GM23338 (cell line): ENCODE results near the gene SAP130. TPM values are rescaled to one million over a fixed set of nuclear protein-coding genes. Genes with fewer than 3 reads are reported as not detected.

Experiments used
- ATAC-seq: fragments of 200-7000 bp; cut with Tn5 transposase; 3 replicates; pipeline ENCODE4 v1.9.1; 2020
- DNase-seq: peaks from one replicate; pipeline ENCODE4 v3.0.0-alpha.2; 2015; ENCODE audit warnings: low spot score
- H2AFZ ChIP-seq: fragments of 200-600 bp; sonication (generic); 2 replicates; pipeline ENCODE4 v1.8.0; 2016; ENCODE audit warnings: antibody characterized with exemption, mild to moderate bottlenecking, moderate library complexity
- H3F3A ChIP-seq: fragments of 200-600 bp; sonication (generic); replicated peaks from 2 replicates; pipeline ENCODE4 v1.8.0; 2017; ENCODE audit warnings: antibody characterized with exemption, mixed run types, low read depth
- H3K27ac ChIP-seq: fragments of 200-600 bp; sonication (generic); 2 replicates; pipeline ENCODE4 v1.6.1; 2016; ENCODE audit warnings: low read depth
- H3K27me3 ChIP-seq: fragments of 200-600 bp; sonication (generic); 2 replicates; pipeline ENCODE4 v1.8.0; 2016; ENCODE audit warnings: mild to moderate bottlenecking, mixed run types, moderate library complexity; ENCODE audit not compliant: insufficient read depth
- H3K36me3 ChIP-seq: fragments of 200-600 bp; sonication (generic); 2 replicates; pipeline ENCODE4 v1.8.0; 2016; ENCODE audit warnings: mild to moderate bottlenecking; ENCODE audit not compliant: insufficient read depth
- H3K4me1 ChIP-seq: fragments of 200-600 bp; sonication (generic); 2 replicates; pipeline ENCODE4 v1.8.0; 2016; ENCODE audit warnings: mild to moderate bottlenecking, moderate library complexity; ENCODE audit not compliant: insufficient read depth
- H3K4me2 ChIP-seq: fragments of 200-600 bp; sonication (generic); 2 replicates; pipeline ENCODE4 v1.7.1; 2017; ENCODE audit warnings: mixed run types
- H3K4me3 ChIP-seq: fragments of 200-600 bp; sonication (generic); 2 replicates; pipeline ENCODE4 v1.6.1; 2016; ENCODE audit warnings: mixed run types
- H3K79me2 ChIP-seq: fragments of 200-600 bp; sonication (generic); replicated peaks from 2 replicates; pipeline ENCODE4 v1.8.0; 2017; ENCODE audit warnings: mild to moderate bottlenecking; ENCODE audit not compliant: insufficient read depth
- H3K9me2 ChIP-seq: fragments of 200-600 bp; sonication (generic); 2 replicates; pipeline ENCODE4 v1.8.0; 2017; ENCODE audit not compliant: insufficient read depth
- H4K20me1 ChIP-seq: fragments of 200-600 bp; sonication (generic); replicated peaks from 2 replicates; pipeline ENCODE4 v1.8.0; 2017; ENCODE audit warnings: mild to moderate bottlenecking; ENCODE audit not compliant: insufficient read depth
- H3K27ac Mint-ChIP-seq: 2 replicates; pipeline ENCODE4 v1.8.0; 2020; ENCODE audit warnings: inconsistent platforms, mild to moderate bottlenecking, moderate library complexity, mixed read lengths
- H3K27me3 Mint-ChIP-seq: 3 replicates; pipeline ENCODE4 v1.8.0; 2022; ENCODE audit warnings: low read depth, mild to moderate bottlenecking, moderate library complexity, mixed read lengths, inconsistent platforms; ENCODE audit not compliant: insufficient read depth, poor library complexity
- H3K36me3 Mint-ChIP-seq: 3 replicates; pipeline ENCODE4 v1.8.0; 2021; ENCODE audit warnings: low read depth, mild to moderate bottlenecking, inconsistent platforms, moderate library complexity, mixed read lengths
- H3K4me1 Mint-ChIP-seq: 3 replicates; pipeline ENCODE4 v1.8.0; 2020; ENCODE audit warnings: mild to moderate bottlenecking, inconsistent platforms, mixed read lengths
- H3K4me3 Mint-ChIP-seq: 3 replicates; pipeline ENCODE4 v1.8.0; 2021; ENCODE audit warnings: moderate library complexity, mild to moderate bottlenecking, inconsistent platforms, mixed read lengths
- H3K9me3 Mint-ChIP-seq: 3 replicates; pipeline ENCODE4 v1.8.0; 2020; ENCODE audit warnings: moderate library complexity, mild to moderate bottlenecking, inconsistent platforms, mixed read lengths
- EZH2 ChIP-seq: fragments of 200-600 bp; sonication (generic); IDR thresholded peaks from one replicate; pipeline ENCODE4 v1.8.0; 2017; ENCODE audit warnings: antibody characterized with exemption, mild to moderate bottlenecking, low read depth; ENCODE audit not compliant: unreplicated experiment
- JUNB ChIP-seq: IDR thresholded peaks from one replicate; pipeline ENCODE4 v1.6.1; 2016; ENCODE audit warnings: antibody characterized with exemption; ENCODE audit not compliant: unreplicated experiment
- NANOG ChIP-seq: IDR thresholded peaks from 2 replicates; pipeline ENCODE4 v1.6.1; 2016; ENCODE audit warnings: antibody characterized with exemption, borderline replicate concordance
- POLR2AphosphoS5 ChIP-seq: IDR thresholded peaks from 2 replicates; pipeline ENCODE4 v1.6.1; 2016; ENCODE audit warnings: antibody characterized with exemption, low read depth
- ZNF114 ChIP-seq: fragments of 250-450 bp; sonication (Bioruptor Pico); IDR thresholded peaks from 2 replicates; pipeline ENCODE4 v1.5.0; 2020; ENCODE audit warnings: mild to moderate bottlenecking, moderate library complexity
- ZNF331 ChIP-seq: fragments of 250-450 bp; sonication (Bioruptor Pico); IDR thresholded peaks from 2 replicates; pipeline ENCODE4 v1.5.0; 2020; ENCODE audit warnings: low read depth, mild to moderate bottlenecking, moderate library complexity
- polyA plus RNA-seq: library from polyadenylated mRNA; unstranded; fragments of >200 nt; fragmentation: Nextera tagmentation; extraction: Ambion mirVana; gene quantifications from 2 replicates; pipeline ENCODE4 v1.2.1, GENCODE V29; 2016
- total RNA-seq: library from RNA; depleted of rRNA; stranded (reverse); fragments of >200 nt; shearing (Covaris generic); gene quantifications from 2 replicates; pipeline ENCODE4 v1.2.3, GENCODE V29; 2014
- TF ChIP-seq, protein P1 (sequence below): fragments of 250-450 bp; sonication (Bioruptor Pico); IDR thresholded peaks from 2 replicates; pipeline ENCODE4 v1.5.0; 2020; ENCODE audit warnings: mild to moderate bottlenecking, moderate library complexity
- TF ChIP-seq, protein P2 (sequence below): IDR thresholded peaks from 2 replicates; pipeline ENCODE4 v1.6.1; 2016; ENCODE audit warnings: antibody characterized with exemption

Gene SAP130
- total and polyA plus RNA-seq, 2 experiments from 2014 or later: 19.5 to 35.1 TPM

DNA sequence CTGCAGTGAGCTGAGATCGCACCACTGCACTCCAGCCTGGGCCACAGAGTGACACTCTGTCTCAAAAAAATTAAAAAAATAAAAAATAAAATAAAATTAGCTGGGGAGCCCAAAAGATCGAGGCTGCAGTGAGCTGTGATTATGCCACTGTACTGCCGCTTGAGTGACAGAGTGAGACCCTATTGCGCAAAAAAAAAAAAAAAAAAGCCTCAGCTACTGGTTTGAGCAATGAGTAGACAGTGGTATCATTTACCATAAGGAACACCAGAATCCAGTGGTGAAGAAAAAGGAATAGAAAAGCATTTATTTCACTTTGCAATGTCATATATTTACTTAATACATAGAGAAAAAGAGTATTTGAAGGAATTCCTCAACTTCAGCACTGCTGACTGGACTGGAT lies 3.0 kb downstream of the SAP130 start:
- Mint-ChIP-seq H3K36me3 (peaks cover 20% of the 10 kb centered on the region), H3K4me1 (peaks cover 7% of the 10 kb centered on the region), H3K4me3 (no peak overlapping the region), H3K9me3 (peaks cover 3% of the 10 kb centered on the region; the same call in 1 of the 3 replicates), H3K27me3 (peaks cover 12% of the 10 kb centered on the region), H3K27ac (no peak overlapping the region)
- Histone ChIP-seq H3K27me3 (peaks cover 8% of the 10 kb centered on the region; the same call in 1 of the 2 replicates), H3K79me2 (peaks cover 66% of the 10 kb centered on the region), H2AFZ (no peak overlapping the region), H3K4me3 (no peak overlapping the region), H4K20me1 (peaks cover 40% of the 10 kb centered on the region), H3K9me2 (no peaks in the 10 kb centered on the region), H3F3A (no peaks in the 10 kb centered on the region; the same call in 1 of the 2 replicates), H3K36me3 (peaks cover 15% of the 10 kb centered on the region), H3K4me2 (no peak overlapping the region), H3K27ac (no peak overlapping the region), H3K4me1 (peaks cover 11% of the 10 kb centered on the region)
- TF ChIP-seq EZH2 (no peak), ZNF114 (CRISPR knock-in tag) (no peak), POLR2AphosphoS5 (no peak)
- TF ChIP-seq, protein P1, sequence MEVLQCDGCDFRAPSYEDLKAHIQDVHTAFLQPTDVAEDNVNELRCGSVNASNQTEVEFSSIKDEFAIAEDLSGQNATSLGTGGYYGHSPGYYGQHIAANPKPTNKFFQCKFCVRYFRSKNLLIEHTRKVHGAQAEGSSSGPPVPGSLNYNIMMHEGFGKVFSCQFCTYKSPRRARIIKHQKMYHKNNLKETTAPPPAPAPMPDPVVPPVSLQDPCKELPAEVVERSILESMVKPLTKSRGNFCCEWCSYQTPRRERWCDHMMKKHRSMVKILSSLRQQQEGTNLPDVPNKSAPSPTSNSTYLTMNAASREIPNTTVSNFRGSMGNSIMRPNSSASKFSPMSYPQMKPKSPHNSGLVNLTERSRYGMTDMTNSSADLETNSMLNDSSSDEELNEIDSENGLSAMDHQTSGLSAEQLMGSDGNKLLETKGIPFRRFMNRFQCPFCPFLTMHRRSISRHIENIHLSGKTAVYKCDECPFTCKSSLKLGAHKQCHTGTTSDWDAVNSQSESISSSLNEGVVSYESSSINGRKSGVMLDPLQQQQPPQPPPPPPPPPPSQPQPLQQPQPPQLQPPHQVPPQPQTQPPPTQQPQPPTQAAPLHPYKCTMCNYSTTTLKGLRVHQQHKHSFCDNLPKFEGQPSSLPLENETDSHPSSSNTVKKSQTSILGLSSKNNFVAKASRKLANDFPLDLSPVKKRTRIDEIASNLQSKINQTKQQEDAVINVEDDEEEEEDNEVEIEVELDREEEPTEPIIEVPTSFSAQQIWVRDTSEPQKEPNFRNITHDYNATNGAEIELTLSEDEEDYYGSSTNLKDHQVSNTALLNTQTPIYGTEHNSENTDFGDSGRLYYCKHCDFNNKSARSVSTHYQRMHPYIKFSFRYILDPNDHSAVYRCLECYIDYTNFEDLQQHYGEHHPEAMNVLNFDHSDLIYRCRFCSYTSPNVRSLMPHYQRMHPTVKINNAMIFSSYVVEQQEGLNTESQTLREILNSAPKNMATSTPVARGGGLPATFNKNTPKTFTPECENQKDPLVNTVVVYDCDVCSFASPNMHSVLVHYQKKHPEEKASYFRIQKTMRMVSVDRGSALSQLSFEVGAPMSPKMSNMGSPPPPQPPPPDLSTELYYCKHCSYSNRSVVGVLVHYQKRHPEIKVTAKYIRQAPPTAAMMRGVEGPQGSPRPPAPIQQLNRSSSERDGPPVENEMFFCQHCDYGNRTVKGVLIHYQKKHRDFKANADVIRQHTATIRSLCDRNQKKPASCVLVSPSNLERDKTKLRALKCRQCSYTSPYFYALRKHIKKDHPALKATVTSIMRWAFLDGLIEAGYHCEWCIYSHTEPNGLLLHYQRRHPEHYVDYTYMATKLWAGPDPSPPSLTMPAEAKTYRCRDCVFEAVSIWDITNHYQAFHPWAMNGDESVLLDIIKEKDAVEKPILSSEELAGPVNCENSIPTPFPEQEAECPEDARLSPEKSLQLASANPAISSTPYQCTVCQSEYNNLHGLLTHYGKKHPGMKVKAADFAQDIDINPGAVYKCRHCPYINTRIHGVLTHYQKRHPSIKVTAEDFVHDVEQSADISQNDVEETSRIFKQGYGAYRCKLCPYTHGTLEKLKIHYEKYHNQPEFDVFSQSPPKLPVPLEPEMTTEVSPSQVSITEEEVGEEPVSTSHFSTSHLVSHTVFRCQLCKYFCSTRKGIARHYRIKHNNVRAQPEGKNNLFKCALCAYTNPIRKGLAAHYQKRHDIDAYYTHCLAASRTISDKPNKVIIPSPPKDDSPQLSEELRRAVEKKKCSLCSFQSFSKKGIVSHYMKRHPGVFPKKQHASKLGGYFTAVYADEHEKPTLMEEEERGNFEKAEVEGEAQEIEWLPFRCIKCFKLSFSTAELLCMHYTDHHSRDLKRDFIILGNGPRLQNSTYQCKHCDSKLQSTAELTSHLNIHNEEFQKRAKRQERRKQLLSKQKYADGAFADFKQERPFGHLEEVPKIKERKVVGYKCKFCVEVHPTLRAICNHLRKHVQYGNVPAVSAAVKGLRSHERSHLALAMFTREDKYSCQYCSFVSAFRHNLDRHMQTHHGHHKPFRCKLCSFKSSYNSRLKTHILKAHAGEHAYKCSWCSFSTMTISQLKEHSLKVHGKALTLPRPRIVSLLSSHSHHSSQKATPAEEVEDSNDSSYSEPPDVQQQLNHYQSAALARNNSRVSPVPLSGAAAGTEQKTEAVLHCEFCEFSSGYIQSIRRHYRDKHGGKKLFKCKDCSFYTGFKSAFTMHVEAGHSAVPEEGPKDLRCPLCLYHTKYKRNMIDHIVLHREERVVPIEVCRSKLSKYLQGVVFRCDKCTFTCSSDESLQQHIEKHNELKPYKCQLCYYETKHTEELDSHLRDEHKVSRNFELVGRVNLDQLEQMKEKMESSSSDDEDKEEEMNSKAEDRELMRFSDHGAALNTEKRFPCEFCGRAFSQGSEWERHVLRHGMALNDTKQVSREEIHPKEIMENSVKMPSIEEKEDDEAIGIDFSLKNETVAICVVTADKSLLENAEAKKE (CRISPR knock-in tag): no peak
- DNase-seq: no peak
- ATAC-seq: no peak

DNA sequence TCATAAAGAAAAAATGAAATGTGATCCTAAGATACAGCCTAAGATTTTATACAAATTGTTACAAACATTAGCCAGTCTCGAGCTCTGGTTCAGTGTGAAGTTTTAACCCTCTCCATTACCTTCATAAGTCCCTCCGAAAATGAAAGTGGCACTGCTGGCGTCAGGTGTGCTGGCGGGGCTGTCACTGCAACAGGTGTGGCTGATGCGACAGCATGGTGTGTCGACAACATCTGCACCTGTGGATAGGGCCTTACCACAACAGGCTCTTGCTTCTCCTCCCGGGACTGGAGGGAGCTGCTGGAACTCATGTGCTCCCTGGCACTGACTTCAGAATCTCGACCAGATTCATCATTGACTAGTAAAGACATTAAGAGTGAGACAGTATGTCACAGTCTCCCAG lies 10.3 kb downstream of the SAP130 start:
- no peak overlapping the region for H2AFZ ChIP-seq
- H3K4me3 Mint-ChIP-seq: no peak overlapping the region
- ATAC-seq: no peak
- H3K36me3 Mint-ChIP-seq: peaks cover 53% of the 10 kb centered on the region
- H3K27me3 ChIP-seq: no peaks in the 10 kb centered on the region
- H3K4me1 Mint-ChIP-seq: no peaks in the 10 kb centered on the region
- no peaks in the 10 kb centered on the region for H3F3A ChIP-seq
- DNase-seq: no peak
- no peaks in the 10 kb centered on the region for H3K4me1 ChIP-seq
- H3K27ac ChIP-seq: no peak overlapping the region
- no peak overlapping the region for H3K27ac Mint-ChIP-seq
- H3K27me3 Mint-ChIP-seq: no peaks in the 10 kb centered on the region
- H3K4me2 ChIP-seq: no peak overlapping the region
- H3K9me3 Mint-ChIP-seq: no peaks in the 10 kb centered on the region
- peaks cover 38% of the 10 kb centered on the region for H3K36me3 ChIP-seq
- H4K20me1 ChIP-seq: peaks cover 35% of the 10 kb centered on the region
- peaks cover 27% of the 10 kb centered on the region for H3K79me2 ChIP-seq
- H3K9me2 ChIP-seq: no peaks in the 10 kb centered on the region
- H3K4me3 ChIP-seq: no peak overlapping the region
- no peak for TF ChIP-seq NANOG
- TF ChIP-seq JUNB: no peak
- no peak for TF ChIP-seq EZH2
- TF ChIP-seq ZNF331 (CRISPR knock-in tag): no peak
- TF ChIP-seq, protein P2, sequence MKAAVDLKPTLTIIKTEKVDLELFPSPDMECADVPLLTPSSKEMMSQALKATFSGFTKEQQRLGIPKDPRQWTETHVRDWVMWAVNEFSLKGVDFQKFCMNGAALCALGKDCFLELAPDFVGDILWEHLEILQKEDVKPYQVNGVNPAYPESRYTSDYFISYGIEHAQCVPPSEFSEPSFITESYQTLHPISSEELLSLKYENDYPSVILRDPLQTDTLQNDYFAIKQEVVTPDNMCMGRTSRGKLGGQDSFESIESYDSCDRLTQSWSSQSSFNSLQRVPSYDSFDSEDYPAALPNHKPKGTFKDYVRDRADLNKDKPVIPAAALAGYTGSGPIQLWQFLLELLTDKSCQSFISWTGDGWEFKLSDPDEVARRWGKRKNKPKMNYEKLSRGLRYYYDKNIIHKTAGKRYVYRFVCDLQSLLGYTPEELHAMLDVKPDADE: no peak
